Glutamatergic neuron (in vitro differentiated cells): Measurements from ENCODE around the gene GATAD2A. TPM values are rescaled to one million over a fixed set of nuclear protein-coding genes. Genes with fewer than 3 reads are reported as not detected.

Experiments used
- DNase-seq: peaks from one replicate; pipeline ENCODE4 v3.0.0; 2022
- H3K27ac Mint-ChIP-seq: one replicate; pipeline ENCODE4 v1.8.0; 2020; ENCODE audit warnings: mild to moderate bottlenecking, mixed read lengths, inconsistent platforms; ENCODE audit not compliant: unreplicated experiment
- H3K27me3 Mint-ChIP-seq: one replicate; pipeline ENCODE4 v1.8.0; 2020; ENCODE audit warnings: mild to moderate bottlenecking, moderate library complexity, mixed read lengths, inconsistent platforms; ENCODE audit not compliant: unreplicated experiment
- H3K36me3 Mint-ChIP-seq: one replicate; pipeline ENCODE4 v1.8.0; 2020; ENCODE audit warnings: mild to moderate bottlenecking, mixed read lengths, inconsistent platforms; ENCODE audit not compliant: unreplicated experiment
- H3K4me1 Mint-ChIP-seq: one replicate; pipeline ENCODE4 v1.8.0; 2020; ENCODE audit warnings: mild to moderate bottlenecking, low read depth, mixed read lengths, inconsistent platforms; ENCODE audit not compliant: unreplicated experiment
- H3K4me3 Mint-ChIP-seq: one replicate; pipeline ENCODE4 v1.8.0; 2020; ENCODE audit warnings: mild to moderate bottlenecking, mixed read lengths, inconsistent platforms; ENCODE audit not compliant: unreplicated experiment
- H3K9me3 Mint-ChIP-seq: one replicate; pipeline ENCODE4 v1.8.0; 2020; ENCODE audit warnings: mild to moderate bottlenecking, moderate library complexity, mixed read lengths, inconsistent platforms; ENCODE audit not compliant: unreplicated experiment
- total RNA-seq: library from RNA; stranded (reverse); fragmentation: NEBNext Ultra II Directional; extraction: Animal tissue kit (Norgen Biotek cat#: 25700); gene quantifications from one replicate; pipeline ENCODE4 v1.2.1, GENCODE V29; 2021; ENCODE audit not compliant: unreplicated experiment
- TF ChIP-seq, protein P1 (sequence below): fragments of 200-600 bp; sonication (generic); IDR thresholded peaks from one replicate; pipeline ENCODE4 v1.5.0; 2021; ENCODE audit not compliant: partially characterized antibody, unreplicated experiment

GATAD2A gene
- total RNA-seq, 1 donor from 2014 or later, result 203 TPM

DNA sequence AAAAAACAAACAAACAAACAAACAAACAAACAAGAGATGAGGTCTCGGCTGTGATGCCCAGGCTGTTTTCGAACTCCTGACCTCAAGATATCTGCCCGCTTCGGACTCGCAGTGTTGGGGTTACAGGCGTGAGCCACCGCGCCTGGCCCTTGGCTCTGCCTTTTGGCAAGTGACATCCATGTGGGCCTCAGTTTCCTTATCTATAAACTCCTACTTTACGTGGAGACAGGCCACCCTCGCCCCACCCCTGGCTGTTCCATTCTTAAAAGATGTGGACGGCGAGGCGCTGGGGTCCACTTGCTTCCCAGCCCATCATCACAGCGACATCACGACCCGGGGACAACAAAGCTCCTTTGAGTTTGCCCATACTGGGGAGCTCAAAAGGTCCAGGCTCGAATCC lies 108.2 kb downstream of the GATAD2A start:
- Mint-ChIP-seq H3K36me3 (no peaks in the 10 kb centered on the region), H3K9me3 (peaks cover 12% of the 10 kb centered on the region), H3K27me3 (peaks cover 16% of the 10 kb centered on the region), H3K4me3 (no peak overlapping the region), H3K27ac (no peak overlapping the region), H3K4me1 (peaks cover 5% of the 10 kb centered on the region)
- no peak for DNase-seq
- TF ChIP-seq, protein P1, sequence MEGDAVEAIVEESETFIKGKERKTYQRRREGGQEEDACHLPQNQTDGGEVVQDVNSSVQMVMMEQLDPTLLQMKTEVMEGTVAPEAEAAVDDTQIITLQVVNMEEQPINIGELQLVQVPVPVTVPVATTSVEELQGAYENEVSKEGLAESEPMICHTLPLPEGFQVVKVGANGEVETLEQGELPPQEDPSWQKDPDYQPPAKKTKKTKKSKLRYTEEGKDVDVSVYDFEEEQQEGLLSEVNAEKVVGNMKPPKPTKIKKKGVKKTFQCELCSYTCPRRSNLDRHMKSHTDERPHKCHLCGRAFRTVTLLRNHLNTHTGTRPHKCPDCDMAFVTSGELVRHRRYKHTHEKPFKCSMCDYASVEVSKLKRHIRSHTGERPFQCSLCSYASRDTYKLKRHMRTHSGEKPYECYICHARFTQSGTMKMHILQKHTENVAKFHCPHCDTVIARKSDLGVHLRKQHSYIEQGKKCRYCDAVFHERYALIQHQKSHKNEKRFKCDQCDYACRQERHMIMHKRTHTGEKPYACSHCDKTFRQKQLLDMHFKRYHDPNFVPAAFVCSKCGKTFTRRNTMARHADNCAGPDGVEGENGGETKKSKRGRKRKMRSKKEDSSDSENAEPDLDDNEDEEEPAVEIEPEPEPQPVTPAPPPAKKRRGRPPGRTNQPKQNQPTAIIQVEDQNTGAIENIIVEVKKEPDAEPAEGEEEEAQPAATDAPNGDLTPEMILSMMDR, result no peak

DNA sequence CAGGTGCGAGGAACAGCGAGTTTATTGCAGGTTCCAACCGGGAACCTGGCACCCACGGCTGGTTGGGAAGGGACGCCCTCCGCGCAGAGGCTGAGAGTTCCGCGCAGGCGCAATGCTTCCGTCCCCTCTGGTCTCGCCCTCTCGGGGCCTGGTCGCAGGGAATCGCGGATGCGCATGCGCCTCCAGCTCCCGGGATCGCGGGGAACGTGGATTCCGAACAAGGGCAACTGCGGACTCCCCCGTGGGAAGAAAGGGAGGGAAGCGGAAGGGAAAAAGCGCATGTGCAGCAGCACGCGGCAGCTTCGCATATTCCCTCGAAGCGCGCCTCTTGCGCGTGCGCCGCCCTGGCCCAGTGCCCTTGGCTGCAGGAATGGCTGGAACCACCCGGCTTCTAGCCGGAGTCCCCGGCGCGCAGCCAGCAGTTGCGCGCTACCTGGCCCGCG lies 108.8 kb downstream of the GATAD2A start:
- Mint-ChIP-seq H3K4me3 (no peak overlapping the region), H3K36me3 (no peaks in the 10 kb centered on the region)

DNA sequence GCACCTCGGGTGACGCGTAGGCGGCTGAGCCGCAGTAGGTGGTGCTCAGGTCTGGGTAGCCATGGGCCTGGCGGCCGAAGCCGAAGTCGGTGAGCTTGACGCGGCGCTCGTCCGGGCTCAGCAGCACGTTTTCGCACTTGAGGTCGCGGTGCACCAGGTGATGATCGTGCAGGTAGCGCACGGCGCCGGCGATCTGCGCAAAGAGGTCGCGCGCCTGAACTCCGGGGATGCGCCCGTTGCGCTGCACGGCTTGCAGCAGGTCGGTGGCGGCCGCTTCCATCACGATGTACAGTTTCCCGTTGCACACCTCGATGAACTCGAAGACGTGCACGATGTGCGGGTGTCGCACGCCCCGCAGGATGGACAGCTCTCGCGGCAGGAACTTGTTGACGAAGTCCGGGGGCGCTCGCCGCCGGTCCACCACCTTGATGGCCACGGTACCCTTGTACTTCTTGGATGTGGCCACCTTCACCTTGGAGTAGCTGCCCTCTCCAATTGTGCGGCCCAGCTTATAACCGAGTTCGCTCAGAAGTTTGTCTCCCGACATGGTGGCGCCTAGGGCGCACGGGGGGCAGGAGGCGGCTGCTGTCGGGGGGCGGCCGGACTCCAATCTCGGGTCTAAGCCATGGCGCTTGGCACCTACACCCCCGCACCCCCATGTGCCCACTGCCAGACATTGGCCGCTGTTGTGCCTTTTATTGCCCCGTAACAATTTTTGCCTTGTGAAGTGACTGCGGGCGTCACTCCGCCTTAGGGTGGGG lies 109.6 kb downstream of the GATAD2A start, which contains the start of gene TSSK6:
TSSK6 (minus strand) TSS at position 668 of the 761 bp plus-strand sequence; CDS start at position 547, 121 bp downstream.
- peaks cover 14% of the 10 kb centered on the region for H3K27me3 Mint-ChIP-seq
- peaks cover 8% of the 10 kb centered on the region for H3K9me3 Mint-ChIP-seq
- peaks cover 5% of the 10 kb centered on the region for H3K4me1 Mint-ChIP-seq
- H3K27ac Mint-ChIP-seq, result peak within 1 kb of the TSS; percentile 85
- peak within 1 kb of the TSS; percentile 91 for H3K4me3 Mint-ChIP-seq
- H3K36me3 Mint-ChIP-seq, result no peaks in the 10 kb centered on the region
- TF ChIP-seq, protein P1, result no peak
- DNase-seq, result no peak

More for the DNA sequence above, 108.8 kb downstream of the GATAD2A start:
- no peak for DNase-seq
- peaks cover 8% of the 10 kb centered on the region for H3K9me3 Mint-ChIP-seq
- H3K27me3 Mint-ChIP-seq, result peaks cover 16% of the 10 kb centered on the region
- H3K27ac Mint-ChIP-seq, result peak overlapping the region; percentile 33
- TF ChIP-seq, protein P1, result no peak
- H3K4me1 Mint-ChIP-seq, result peaks cover 5% of the 10 kb centered on the region

DNA sequence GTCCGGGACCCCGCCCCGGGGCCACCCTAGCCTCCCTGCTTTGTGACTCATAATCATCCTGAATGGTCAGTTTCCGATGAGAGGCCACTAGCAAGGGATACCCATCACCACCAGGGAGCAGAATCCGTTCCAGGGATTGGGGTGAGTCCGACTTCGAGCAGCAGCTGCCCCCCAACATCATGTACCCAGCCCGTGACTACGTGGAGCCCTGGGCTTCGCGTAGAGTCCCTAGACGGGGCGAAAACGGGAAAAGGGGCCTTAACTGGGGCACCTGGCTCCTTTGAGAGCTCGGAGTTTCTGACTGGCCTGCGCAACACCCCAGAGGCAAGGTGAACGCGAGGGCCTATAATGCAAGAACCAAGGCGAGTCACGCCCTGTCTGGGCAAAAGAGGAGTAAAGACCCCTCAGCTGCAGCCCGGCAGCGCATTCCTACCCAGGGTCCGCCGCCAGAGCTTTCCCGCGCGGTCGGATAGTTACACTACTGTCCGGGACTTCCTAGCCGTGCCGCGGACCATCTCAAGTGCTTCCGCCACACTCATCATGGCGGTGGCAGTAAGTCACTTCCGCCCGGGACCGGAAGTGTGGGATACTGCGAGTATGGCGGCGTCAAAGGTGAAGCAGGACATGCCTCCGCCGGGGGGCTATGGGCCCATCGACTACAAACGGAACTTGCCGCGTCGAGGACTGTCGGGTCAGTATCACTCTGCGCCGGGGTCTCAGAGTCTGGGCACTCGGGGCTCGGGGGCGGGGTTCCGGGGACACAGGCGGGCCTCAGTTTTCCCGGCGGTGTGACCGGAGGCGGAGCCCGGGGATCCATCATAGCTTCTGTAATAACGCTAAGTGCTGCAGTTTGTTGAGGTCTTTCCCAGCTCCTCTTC lies 110.4 kb downstream of the GATAD2A start, which contains the start of gene NDUFA13:
NDUFA13 (plus strand) TSS at position 584 of the 878 bp plus-strand sequence; CDS start at position 598, 14 bp downstream.
- Mint-ChIP-seq H3K4me1 (no peaks in the 10 kb centered on the region), H3K27me3 (peaks cover 15% of the 10 kb centered on the region), H3K9me3 (peaks cover 5% of the 10 kb centered on the region), H3K36me3 (no peaks in the 10 kb centered on the region), H3K27ac (peak within 1 kb of the TSS; percentile 85), H3K4me3 (peak within 1 kb of the TSS; percentile 91)
- TF ChIP-seq, protein P1, result no peak
- peak; percentile 96 for DNase-seq
